GM12891 (cell line): ENCODE results near the gene LETMD1.

Experiments
- PAX5 ChIP-seq: IDR thresholded peaks from 2 replicates; pipeline ENCODE4 v1.6.1; 2011; ENCODE audit warnings: low read length, moderate library complexity, mild to moderate bottlenecking; ENCODE audit not compliant: insufficient read depth, severe bottlenecking
- POLR2A ChIP-seq: IDR thresholded peaks from 2 replicates; pipeline ENCODE4 v1.6.1; 2011; ENCODE audit warnings: low read depth, low read length, control low read depth
- POLR2AphosphoS5 ChIP-seq: IDR thresholded peaks from 2 replicates; pipeline ENCODE4 v1.6.1; 2011; ENCODE audit warnings: low read depth, low read length, control low read depth
- TAF1 ChIP-seq: IDR thresholded peaks from 2 replicates; pipeline ENCODE4 v1.6.1; 2011; ENCODE audit warnings: low read depth, low read length, control low read depth

DNA sequence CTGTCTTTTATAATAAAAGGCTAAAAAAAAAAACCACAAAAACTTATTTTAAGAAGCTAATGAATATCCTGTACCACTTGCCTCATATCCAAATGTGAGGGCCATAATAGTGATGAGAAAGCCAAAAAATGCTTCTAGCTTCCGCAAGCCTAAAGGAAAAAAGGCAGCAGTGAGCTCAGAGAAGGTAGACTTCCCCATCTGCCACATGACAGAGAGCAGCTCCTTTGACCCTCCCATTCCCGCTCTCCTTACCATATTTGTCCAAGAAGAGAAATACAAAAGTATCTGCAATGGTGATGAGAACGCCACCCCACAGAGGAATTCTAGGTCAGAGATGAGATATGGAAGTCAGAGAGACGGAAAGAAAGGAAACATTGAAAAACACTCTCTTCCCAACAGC, 49.0 kb upstream of the LETMD1 start:
- TF ChIP-seq POLR2A = no peak
- no peak for TF ChIP-seq POLR2AphosphoS5
- no peak for TF ChIP-seq PAX5
- TF ChIP-seq TAF1 = no peak
